GM12891 (cell line): ENCODE data around the gene APBA2.

ENCODE experiments used
- PAX5 ChIP-seq: IDR thresholded peaks from 2 replicates; pipeline ENCODE4 v1.6.1; 2011; ENCODE audit warnings: low read length, moderate library complexity, mild to moderate bottlenecking; ENCODE audit not compliant: insufficient read depth, severe bottlenecking
- POLR2A ChIP-seq: IDR thresholded peaks from 2 replicates; pipeline ENCODE4 v1.6.1; 2011; ENCODE audit warnings: low read depth, low read length, control low read depth
- POLR2AphosphoS5 ChIP-seq: IDR thresholded peaks from 2 replicates; pipeline ENCODE4 v1.6.1; 2011; ENCODE audit warnings: low read depth, low read length, control low read depth
- POU2F2 ChIP-seq: IDR thresholded peaks from 2 replicates; pipeline ENCODE4 v1.6.1; 2011; ENCODE audit warnings: low read depth, mild to moderate bottlenecking, control low read depth, low read length, moderate library complexity
- SPI1 ChIP-seq: IDR thresholded peaks from 2 replicates; pipeline ENCODE4 v1.6.1; 2011; ENCODE audit warnings: low read depth, low read length, control low read depth
- TAF1 ChIP-seq: IDR thresholded peaks from 2 replicates; pipeline ENCODE4 v1.6.1; 2011; ENCODE audit warnings: low read depth, low read length, control low read depth

- TF ChIP-seq POLR2A: no peak
- no peak for TF ChIP-seq POLR2AphosphoS5
- TF ChIP-seq TAF1: no peak
- no peak for TF ChIP-seq SPI1
- TF ChIP-seq PAX5: no peak
- TF ChIP-seq POU2F2: no peak
Measured at GRCh38 chr15:29162411-29162810, 276.6 kb downstream of the APBA2 start.
